Measurements from ENCODE around the gene CMTR2.
"Not testable (repeated sequence)": the region's sequence is repeated elsewhere in the genome, so short reads cannot be mapped to it uniquely, and the experiment has no call there.

The CMTR2 gene

DNA sequence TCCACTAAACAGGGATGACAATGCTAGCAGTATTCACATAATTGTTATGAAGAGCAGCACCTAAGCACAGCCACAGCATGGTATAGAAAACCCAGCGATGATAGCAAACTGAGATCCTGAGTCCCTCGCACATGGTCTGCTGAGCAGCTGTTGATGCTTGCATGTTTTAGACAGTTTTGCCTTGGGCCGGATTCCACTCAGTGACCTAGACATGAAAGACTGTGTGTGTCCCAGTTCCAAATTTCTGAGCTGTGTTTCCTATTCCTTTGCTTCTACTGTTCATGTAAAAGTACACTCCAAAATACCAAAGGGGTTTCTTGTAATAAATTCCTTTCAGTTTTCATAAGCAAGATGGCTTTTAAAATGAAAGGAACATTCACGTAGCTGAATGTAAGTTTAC lies 30.8 kb upstream of the CMTR2 start:
- TF ChIP-seq, protein P1, sequence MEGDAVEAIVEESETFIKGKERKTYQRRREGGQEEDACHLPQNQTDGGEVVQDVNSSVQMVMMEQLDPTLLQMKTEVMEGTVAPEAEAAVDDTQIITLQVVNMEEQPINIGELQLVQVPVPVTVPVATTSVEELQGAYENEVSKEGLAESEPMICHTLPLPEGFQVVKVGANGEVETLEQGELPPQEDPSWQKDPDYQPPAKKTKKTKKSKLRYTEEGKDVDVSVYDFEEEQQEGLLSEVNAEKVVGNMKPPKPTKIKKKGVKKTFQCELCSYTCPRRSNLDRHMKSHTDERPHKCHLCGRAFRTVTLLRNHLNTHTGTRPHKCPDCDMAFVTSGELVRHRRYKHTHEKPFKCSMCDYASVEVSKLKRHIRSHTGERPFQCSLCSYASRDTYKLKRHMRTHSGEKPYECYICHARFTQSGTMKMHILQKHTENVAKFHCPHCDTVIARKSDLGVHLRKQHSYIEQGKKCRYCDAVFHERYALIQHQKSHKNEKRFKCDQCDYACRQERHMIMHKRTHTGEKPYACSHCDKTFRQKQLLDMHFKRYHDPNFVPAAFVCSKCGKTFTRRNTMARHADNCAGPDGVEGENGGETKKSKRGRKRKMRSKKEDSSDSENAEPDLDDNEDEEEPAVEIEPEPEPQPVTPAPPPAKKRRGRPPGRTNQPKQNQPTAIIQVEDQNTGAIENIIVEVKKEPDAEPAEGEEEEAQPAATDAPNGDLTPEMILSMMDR (IDR thresholded peaks at IDR 0.05; ENCODE audit: control insufficient read depth, extremely low read depth, insufficient read depth): no peak

GRCh38 chr16:71315269-71315668 lies 26.1 kb upstream of the CMTR2 start:
- no peak overlapping the region for H3K4me3 ChIP-seq (ENCODE audit: low read depth, low read length)
- no peak for DNase-seq (ENCODE audit: low read depth)
- TF ChIP-seq, protein P1 (IDR thresholded peaks at IDR 0.05; ENCODE audit: control insufficient read depth, extremely low read depth, insufficient read depth): no peak

More for the DNA sequence above, 30.8 kb upstream of the CMTR2 start:
- no peak overlapping the region for H3K4me3 ChIP-seq (ENCODE audit: low read depth, low read length)
- no peak for DNase-seq (ENCODE audit: low read depth)

- not testable (repeated sequence) for DNase-seq (ENCODE audit: low read depth); H3K4me3 ChIP-seq (ENCODE audit: low read depth, low read length)
These were observed 24.4 kb upstream of the CMTR2 start for GRCh38 chr16:71313591-71313990.

GRCh38 chr16:71311553-71312158 lies 22.5 kb upstream of the CMTR2 start:
- no peak overlapping the region for H3K4me3 ChIP-seq (ENCODE audit: low read depth, low read length)
- TF ChIP-seq, protein P1 (IDR thresholded peaks at IDR 0.05; ENCODE audit: control insufficient read depth, extremely low read depth, insufficient read depth): peak; percentile 94
- DNase-seq (ENCODE audit: low read depth): no peak

- no peak for DNase-seq (ENCODE audit: low read depth)
- TF ChIP-seq, protein P1 (IDR thresholded peaks at IDR 0.05; ENCODE audit: control insufficient read depth, extremely low read depth, insufficient read depth): no peak
- no peak overlapping the region for H3K4me3 ChIP-seq (ENCODE audit: low read depth, low read length)
These were observed 14.7 kb upstream of the CMTR2 start for GRCh38 chr16:71303938-71304337.

DNA sequence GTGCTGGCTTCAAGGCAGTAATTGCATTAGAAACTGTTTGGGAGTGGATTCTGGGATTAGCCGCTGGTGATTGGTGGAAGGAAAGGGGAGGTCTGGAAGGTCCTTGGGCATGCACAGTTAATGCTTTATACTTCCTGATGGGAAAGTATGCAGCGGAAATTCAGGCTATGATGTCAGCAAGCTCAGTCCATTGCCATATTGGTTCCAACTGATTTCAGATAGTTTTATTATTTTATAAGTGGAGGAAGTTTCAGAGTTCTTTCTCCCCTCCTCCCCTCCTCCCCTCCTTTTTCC lies 8.1 kb upstream of the CMTR2 start:
- TF ChIP-seq, protein P1 (IDR thresholded peaks at IDR 0.05; ENCODE audit: control insufficient read depth, extremely low read depth, insufficient read depth): no peak
- no peak for DNase-seq (ENCODE audit: low read depth)
- no peak overlapping the region for H3K4me3 ChIP-seq (ENCODE audit: low read depth, low read length)

DNA sequence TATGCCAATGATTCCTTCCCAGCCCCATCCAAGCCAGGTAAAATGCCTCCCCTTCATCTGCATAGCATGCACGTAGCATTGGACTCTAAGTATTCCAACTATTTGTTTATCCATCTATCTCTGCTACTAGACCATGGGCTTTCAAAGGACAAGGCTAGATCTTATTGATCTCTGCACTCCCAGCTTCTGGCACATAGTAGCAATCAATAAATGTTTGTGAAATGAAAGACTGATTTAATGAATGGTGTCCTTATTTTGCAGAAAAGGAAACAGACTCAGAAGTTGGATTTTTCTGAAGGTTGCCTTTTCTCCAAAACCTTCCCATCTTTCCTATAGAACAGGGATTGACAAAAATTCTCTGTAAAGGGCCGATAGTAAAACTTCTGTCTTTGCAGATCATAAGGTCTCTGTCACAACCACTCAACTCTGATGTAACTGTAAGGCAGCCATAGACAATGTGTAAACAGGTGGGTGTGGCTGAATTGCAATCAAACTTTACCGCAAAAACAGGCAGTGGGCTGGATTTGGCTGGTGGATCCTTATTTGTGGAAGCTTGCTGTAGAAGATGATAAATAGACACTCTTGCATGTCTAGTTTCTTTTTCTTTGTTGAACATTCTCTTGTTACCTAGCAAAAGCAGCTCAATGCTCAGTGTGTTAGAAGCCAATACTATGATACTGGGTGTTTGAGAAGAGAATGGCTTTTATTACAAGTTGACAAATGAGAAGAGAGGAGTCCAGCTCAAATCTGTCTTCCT lies 7.6 kb upstream of the CMTR2 start:
- H3K4me3 ChIP-seq (ENCODE audit: low read depth, low read length): no peak overlapping the region
- TF ChIP-seq, protein P1 (IDR thresholded peaks at IDR 0.05; ENCODE audit: control insufficient read depth, extremely low read depth, insufficient read depth): no peak
- DNase-seq (ENCODE audit: low read depth): no peak

Data from LNCaP clone FGC (cell line).